NT2/D1 (cell line): Measurements from ENCODE around the gene BCL7C.

ENCODE experiments used
- YY1 ChIP-seq: IDR thresholded peaks from 2 replicates; pipeline ENCODE4 v1.6.1; 2011; ENCODE audit not compliant: insufficient read length, insufficient read depth
- ZNF274 ChIP-seq: IDR thresholded peaks from 2 replicates; pipeline ENCODE4 v1.6.1; 2011; ENCODE audit warnings: mild to moderate bottlenecking, low read depth, low read length

GRCh38 chr16:30840611-30841010 is 53.3 kb downstream of the BCL7C start:
- TF ChIP-seq YY1 = no peak
- no peak for TF ChIP-seq ZNF274
